GM19452 (cell line): ENCODE results near the gene MYO7A.

Experiments used
- ATAC-seq: cut with Tn5 transposase; IDR thresholded peaks from one replicate; pipeline ENCODE4 v1.9.1; 2021; ENCODE audit not compliant: unreplicated experiment

The MYO7A gene

DNA sequence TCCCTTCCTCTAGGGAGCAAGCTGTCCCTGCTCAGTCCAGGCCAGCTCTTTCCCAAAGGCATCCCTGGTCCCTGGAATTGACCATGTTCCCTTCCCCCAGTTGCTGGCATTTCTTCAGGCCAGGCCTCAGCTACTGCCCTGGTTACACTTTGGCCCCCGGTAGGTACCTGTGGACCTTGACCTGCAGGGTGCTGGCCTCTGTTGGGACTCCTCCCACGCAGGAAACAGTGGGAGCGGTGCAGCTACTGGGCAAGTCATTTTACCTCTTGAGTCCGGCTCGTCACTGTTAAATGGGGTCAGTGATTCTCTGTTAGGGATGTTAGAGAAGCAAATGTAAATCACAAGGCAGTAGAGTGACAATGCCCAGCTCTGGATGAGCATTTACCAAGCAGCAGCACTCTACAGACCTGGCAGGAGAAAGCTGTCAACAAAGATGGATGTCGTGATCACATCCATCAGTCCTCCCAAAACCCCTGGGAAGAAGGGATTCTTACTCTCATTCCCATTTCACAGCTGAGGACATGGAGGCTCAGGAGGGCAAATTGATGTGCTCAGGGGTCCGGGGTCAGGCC lies 16.9 kb downstream of the MYO7A start:
- no peak for ATAC-seq

DNA sequence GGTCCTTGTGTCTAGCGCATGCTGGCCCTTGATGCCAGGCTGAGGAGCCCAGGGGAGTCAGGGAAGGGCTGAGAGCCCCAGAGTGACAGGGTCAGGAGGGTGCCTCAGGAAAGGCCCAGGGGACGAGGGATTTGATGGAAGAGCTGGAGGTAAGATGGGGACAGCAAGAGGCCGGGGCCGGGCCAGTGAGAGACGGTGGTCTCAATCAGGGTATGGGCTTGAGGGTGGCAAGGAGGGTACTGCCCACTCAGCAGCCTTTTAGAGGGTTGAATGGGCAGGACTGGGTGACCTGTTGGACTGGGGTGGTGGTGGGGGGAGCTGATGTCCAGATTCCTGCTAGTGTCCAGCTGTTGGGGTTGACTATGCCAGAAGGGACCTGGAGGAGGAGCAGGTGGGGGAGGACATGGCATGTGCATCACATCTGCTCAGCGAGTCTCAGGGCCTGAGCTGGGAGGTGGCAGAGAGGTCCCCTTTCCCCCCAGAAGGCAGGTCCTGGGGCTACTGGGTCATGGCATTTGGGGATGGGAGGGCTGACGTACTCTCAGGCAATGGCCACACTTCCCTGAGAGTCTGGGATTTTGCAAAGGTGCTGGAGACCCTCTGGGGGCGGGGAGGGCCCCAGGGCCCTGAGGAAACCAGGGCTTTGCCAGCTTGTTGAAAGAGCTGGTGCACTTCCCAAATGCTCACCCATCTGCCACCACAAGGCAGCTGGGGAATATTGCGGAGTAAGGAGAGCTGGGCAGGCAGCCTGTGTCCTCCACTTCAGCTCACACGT lies 18.4 kb downstream of the MYO7A start:
- no peak for ATAC-seq

- ATAC-seq: no peak
Measured at GRCh38 chr11:77147036-77147315, 18.9 kb downstream of the MYO7A start.

DNA sequence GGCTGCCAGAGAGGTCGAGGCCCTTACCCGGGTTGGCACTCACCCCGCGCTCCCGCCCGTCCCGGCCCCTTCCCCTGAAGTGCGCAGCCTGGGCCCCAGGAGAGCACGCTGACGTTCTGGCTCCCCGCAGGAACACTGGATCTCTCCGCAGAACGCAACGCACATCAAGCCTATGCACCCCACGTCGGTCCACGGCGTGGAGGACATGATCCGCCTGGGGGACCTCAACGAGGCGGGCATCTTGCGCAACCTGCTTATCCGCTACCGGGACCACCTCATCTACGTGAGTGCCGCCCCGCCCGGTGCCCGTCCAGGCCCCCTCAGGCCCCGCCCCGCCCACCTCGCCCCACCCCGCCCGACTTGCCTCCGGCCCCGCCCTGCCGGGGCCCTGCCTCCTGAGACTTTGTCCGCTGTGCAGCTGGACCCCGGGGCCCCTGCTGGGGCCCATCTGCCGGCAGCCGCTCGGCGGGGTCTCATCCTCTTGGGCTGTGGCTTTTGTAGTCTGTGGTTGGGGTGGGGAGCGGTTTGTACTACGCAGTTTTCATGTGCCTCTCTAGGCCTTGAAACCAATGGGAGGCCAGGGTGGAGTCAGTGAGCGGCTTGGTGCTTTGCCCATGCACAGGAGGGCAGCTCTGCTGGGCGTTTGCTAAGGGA lies 19.7 kb downstream of the MYO7A start:
- ATAC-seq: no peak

GRCh38 chr11:77148963-77149715 lies 21.1 kb downstream of the MYO7A start:
- no peak for ATAC-seq

GRCh38 chr11:77149716-77150392 lies 21.8 kb downstream of the MYO7A start:
- no peak for ATAC-seq

- ATAC-seq: no peak
Measured at GRCh38 chr11:77150836-77151235, 22.8 kb downstream of the MYO7A start.

DNA sequence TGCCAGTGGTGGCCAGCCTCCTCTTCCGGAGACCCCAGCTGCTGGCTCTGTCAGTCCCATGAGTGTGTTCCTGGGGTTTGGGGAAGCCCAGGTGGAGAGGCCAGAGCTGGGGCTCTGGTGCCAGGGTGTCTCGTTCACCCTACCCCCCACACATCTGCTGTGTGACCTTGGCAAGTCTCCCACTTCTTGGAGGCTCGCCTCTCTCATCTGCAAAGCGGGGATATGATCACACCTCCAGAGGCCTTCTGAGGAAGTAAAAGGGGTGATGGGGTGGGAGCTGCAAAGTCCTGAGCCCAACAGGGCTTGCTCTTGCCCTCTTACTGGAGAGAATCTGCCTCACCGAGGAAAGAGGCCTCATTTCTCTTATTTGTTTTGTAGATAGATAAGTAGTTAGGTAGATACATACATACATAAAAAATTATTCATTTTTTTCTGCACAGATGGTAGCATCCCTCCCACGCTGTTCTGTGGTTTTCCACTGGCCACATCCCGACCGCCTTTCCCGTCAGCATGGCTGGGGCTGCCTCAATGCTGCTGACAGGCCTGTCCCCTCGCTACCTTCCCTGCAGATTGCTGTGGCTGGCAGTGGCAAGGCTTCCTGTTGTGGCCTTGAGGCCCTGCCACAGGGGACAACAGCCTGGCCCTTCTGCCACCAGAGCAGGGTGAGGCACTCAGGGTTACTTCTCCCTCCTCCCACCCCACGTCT lies 23.9 kb downstream of the MYO7A start:
- ATAC-seq: no peak

DNA sequence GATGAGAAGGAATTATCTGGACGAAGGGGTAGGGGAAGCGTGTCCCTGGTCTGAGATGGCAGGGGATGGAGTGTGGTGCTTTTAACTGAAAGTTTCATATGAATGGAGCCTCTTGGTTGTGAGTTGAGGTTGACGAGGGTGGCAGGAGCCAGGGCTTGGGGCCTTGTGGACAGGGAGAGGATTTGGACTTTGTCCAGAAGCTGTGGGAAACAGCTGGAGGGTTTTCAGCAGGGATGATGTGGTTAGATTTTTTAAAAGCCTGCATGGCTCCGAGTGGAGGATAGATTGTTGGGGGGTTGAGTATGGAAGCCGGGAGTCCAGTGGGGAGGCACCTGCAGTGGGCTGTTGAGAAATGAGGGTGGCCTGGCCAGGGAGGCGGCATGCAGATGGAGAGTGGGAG lies 24.8 kb downstream of the MYO7A start:
- no peak for ATAC-seq

- no peak for ATAC-seq
Measured at GRCh38 chr11:77153276-77154185, 25.5 kb downstream of the MYO7A start.

- ATAC-seq: no peak
Measured at GRCh38 chr11:77154381-77155081, 26.5 kb downstream of the MYO7A start.

DNA sequence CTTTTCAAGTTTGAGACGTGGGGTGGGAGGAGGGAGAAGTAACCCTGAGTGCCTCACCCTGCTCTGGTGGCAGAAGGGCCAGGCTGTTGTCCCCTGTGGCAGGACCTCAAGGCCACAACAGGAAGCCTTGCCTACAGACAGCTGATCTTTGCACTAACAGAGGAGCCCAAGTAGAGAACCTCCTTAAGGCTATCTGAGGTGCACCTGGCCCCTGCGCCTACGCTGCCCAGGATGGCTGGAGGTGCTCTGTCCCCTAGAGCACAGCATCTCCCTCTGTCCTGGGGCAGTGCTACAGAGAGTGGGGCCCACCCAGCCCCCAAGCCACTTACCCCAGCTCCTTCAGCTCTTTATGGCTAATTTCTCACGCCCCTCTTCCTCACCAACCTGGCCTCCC lies 27.0 kb downstream of the MYO7A start:
- no peak for ATAC-seq

DNA sequence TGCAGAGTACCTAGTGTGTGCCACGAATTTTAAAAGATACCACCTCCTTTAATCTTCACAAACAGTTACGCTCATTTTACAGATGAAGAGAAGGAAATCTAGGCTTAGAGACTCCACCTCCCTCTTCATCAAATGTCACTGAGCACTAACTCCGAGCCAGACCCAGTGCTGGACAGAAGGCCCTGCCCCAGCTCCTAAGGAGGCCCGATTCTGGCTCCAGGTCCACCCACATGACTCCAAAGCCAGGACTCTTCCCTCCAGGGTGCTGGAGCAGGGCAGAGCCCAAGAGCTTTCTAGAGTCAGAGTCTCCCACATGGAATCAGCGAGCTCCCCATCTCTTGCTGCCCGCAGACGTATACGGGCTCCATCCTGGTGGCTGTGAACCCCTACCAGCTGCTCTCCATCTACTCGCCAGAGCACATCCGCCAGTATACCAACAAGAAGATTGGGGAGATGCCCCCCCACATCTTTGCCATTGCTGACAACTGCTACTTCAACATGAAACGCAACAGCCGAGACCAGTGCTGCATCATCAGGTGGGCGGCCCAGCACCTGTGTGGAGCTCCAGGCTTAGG lies 27.6 kb downstream of the MYO7A start:
- ATAC-seq: no peak

GRCh38 chr11:77156396-77157195 lies 28.6 kb downstream of the MYO7A start:
- ATAC-seq: no peak

GRCh38 chr11:77158041-77158695 lies 30.1 kb downstream of the MYO7A start:
- no peak for ATAC-seq

DNA sequence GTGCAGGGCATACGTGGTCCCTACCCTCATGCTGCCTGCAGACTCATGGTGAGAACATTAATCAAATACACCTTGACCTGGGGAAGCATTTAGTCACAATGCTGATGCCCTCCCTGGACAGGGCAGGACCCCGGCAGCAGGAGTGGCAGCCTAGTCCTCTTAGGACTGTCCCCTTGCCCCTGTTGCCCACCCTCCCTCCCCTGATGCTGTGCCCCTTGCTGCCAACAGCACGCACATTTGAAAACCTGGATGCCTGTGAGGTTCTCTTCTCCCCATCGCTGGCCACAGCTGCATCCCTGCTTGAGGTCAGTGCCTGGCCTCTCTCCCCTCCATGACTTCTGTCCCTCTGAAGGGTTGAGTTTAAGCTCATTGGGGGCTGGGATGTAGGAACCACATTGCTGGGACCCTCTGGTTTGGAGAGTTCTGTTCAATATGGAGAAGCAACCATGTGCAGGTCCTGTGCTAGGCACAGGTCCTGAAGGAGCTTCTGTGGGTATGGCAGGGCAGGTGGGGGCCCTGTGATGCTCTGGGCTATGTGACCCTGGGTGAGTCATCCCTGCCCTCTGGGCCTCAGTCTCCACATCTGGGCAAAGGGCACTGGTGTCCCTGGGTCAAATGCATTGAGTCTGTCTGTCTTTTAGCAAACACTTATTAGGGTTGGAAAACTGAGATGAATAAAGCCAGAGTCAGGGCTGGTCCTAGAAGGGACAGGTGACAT lies 31.3 kb downstream of the MYO7A start:
- no peak for ATAC-seq
